Measurements from ENCODE around the gene KCNB1.

Gene KCNB1

GRCh38 chr20:49486064-49486463 lies 3.6 kb upstream of the KCNB1 start:
- H3K4me3 ChIP-seq = no peak overlapping the region
- TF ChIP-seq Cebpa-rat (IDR thresholded peaks at IDR 0.05) = no peak
- peaks cover 34 to 49% (median 39%) of the 10 kb centered on the region in 11 experiments for H3K27me3 ChIP-seq

GRCh38 chr20:49485563-49485962 lies 3.1 kb upstream of the KCNB1 start:
- no peak overlapping the region for H3K4me3 ChIP-seq
- no peak overlapping the region for H3K9ac ChIP-seq
- no peaks in the 10 kb centered on the region for H3K9me3 ChIP-seq (replicated peaks in 1 of 11)
- peaks cover 0 to 30% (median 6%) of the 10 kb centered on the region in 11 experiments; a peak in 11 of 22 replicates for H4K20me1 ChIP-seq
- no peak for TF ChIP-seq Cebpa-rat (IDR thresholded peaks at IDR 0.05)
- H3K27ac ChIP-seq = no peak overlapping the region
- H3K4me1 ChIP-seq = peaks cover 4 to 12% (median 7%) of the 10 kb centered on the region in 10 experiments; a peak in 13 of 20 replicates
- H3K4me2 ChIP-seq = no peak overlapping the region
- peaks cover 34 to 49% (median 39%) of the 10 kb centered on the region in 11 experiments for H3K27me3 ChIP-seq
- H3K36me3 ChIP-seq = no peaks in the 10 kb centered on the region

More at GRCh38 chr20:49486064-49486463, 3.6 kb upstream of the KCNB1 start:
- Histone ChIP-seq H3K4me1 (peaks cover 4 to 12% (median 7%) of the 10 kb centered on the region in 10 experiments; a peak in 13 of 20 replicates), H3K4me2 (no peak overlapping the region), H3K36me3 (no peaks in the 10 kb centered on the region), H3K27ac (no peak overlapping the region), H3K9ac (no peak overlapping the region), H3K9me3 (replicated peaks in 1 of 11) (no peaks in the 10 kb centered on the region), H4K20me1 (peaks cover 0 to 26% (median 6%) of the 10 kb centered on the region in 11 experiments; a peak in 11 of 22 replicates)

- no peaks in the 10 kb centered on the region for H3K9me3 ChIP-seq (replicated peaks in 1 of 11)
- H3K9ac ChIP-seq = peak overlapping the region in 8 of 11 experiments; percentile 27 to 66 (median 46); a peak in 10 of 22 replicates
- H3K27me3 ChIP-seq = peaks cover 34 to 49% (median 39%) of the 10 kb centered on the region in 11 experiments
- no peak overlapping the region for H3K27ac ChIP-seq
- peaks cover 0 to 37% (median 6%) of the 10 kb centered on the region in 11 experiments; a peak in 11 of 22 replicates for H4K20me1 ChIP-seq
- peak overlapping the region; percentile 93 to 99 (median 96) for H3K4me2 ChIP-seq
- H3K4me1 ChIP-seq = peaks cover 4 to 12% (median 7%) of the 10 kb centered on the region in 10 experiments; a peak in 13 of 20 replicates
- H3K4me3 ChIP-seq = peak overlapping the region; percentile 49 to 74 (median 60)
- no peak for TF ChIP-seq Cebpa-rat (IDR thresholded peaks at IDR 0.05)
- H3K36me3 ChIP-seq = no peaks in the 10 kb centered on the region
These were observed 2.0 kb upstream of the KCNB1 start for GRCh38 chr20:49484180-49485140.

- no peak overlapping the region for H3K27ac ChIP-seq
- H3K4me3 ChIP-seq = peak overlapping the region; percentile 49 to 74 (median 60)
- H3K9me3 ChIP-seq (replicated peaks in 1 of 11) = no peaks in the 10 kb centered on the region
- H3K27me3 ChIP-seq = peaks cover 34 to 49% (median 39%) of the 10 kb centered on the region in 11 experiments
- peaks cover 4 to 12% (median 7%) of the 10 kb centered on the region in 10 experiments; a peak in 13 of 20 replicates for H3K4me1 ChIP-seq
- no peaks in the 10 kb centered on the region for H3K36me3 ChIP-seq
- peak overlapping the region; percentile 93 to 99 (median 96) for H3K4me2 ChIP-seq
- peak overlapping the region in 5 of 11 experiments; percentile 33 to 66 (median 51); a peak in 3 of 22 replicates for H3K9ac ChIP-seq
- H4K20me1 ChIP-seq = peaks cover 0 to 37% (median 6%) of the 10 kb centered on the region in 11 experiments; a peak in 11 of 22 replicates
- TF ChIP-seq Cebpa-rat (IDR thresholded peaks at IDR 0.05) = no peak
These were observed 1.2 kb upstream of the KCNB1 start for GRCh38 chr20:49483696-49484123.

GRCh38 chr20:49483018-49483695 lies 689 bp upstream of the KCNB1 start:
- H3K4me1 ChIP-seq = peaks cover 4 to 12% (median 7%) of the 10 kb centered on the region in 10 experiments; a peak in 13 of 20 replicates
- peaks cover 0 to 37% (median 6%) of the 10 kb centered on the region in 11 experiments; a peak in 11 of 22 replicates for H4K20me1 ChIP-seq
- no peaks in the 10 kb centered on the region for H3K9me3 ChIP-seq (replicated peaks in 1 of 11)
- no peak for TF ChIP-seq Cebpa-rat (IDR thresholded peaks at IDR 0.05)
- no peaks in the 10 kb centered on the region for H3K36me3 ChIP-seq
- peaks cover 34 to 49% (median 39%) of the 10 kb centered on the region in 11 experiments for H3K27me3 ChIP-seq
- no peak overlapping the region for H3K9ac ChIP-seq
- peak overlapping the region; percentile 93 to 99 (median 96); a peak in 21 of 22 replicates for H3K4me2 ChIP-seq
- H3K4me3 ChIP-seq = peak overlapping the region in 9 of 10 experiments; percentile 51 to 74 (median 60); a peak in 14 of 20 replicates
- H3K27ac ChIP-seq = no peak overlapping the region

- H3K4me1 ChIP-seq = peaks cover 4 to 12% (median 7%) of the 10 kb centered on the region in 10 experiments; a peak in 13 of 20 replicates
- H3K27ac ChIP-seq = no peak overlapping the region
- H3K4me3 ChIP-seq = no peak overlapping the region
- no peaks in the 10 kb centered on the region for H3K36me3 ChIP-seq
- H4K20me1 ChIP-seq = peaks cover 0 to 39% (median 6%) of the 10 kb centered on the region in 11 experiments; a peak in 11 of 22 replicates
- H3K9ac ChIP-seq = no peak overlapping the region
- H3K4me2 ChIP-seq = peak overlapping the region in 6 of 11 experiments; percentile 13 to 55 (median 37); a peak in 6 of 22 replicates
- peaks cover 34 to 49% (median 39%) of the 10 kb centered on the region in 11 experiments for H3K27me3 ChIP-seq
- H3K9me3 ChIP-seq (replicated peaks in 1 of 11) = no peaks in the 10 kb centered on the region
- TF ChIP-seq Cebpa-rat (IDR thresholded peaks at IDR 0.05) = no peak
These were observed 295 bp downstream of the KCNB1 start for GRCh38 chr20:49482173-49482572.

GRCh38 chr20:49481116-49481515 lies 1.4 kb downstream of the KCNB1 start:
- Histone ChIP-seq H3K9ac (no peak overlapping the region), H3K4me2 (no peak overlapping the region), H3K27me3 (peaks cover 34 to 45% (median 38%) of the 10 kb centered on the region in 11 experiments), H3K9me3 (replicated peaks in 1 of 11) (no peaks in the 10 kb centered on the region), H3K36me3 (no peaks in the 10 kb centered on the region), H3K27ac (no peak overlapping the region), H3K4me3 (no peak overlapping the region), H4K20me1 (peaks cover 0 to 40% (median 6%) of the 10 kb centered on the region in 11 experiments; a peak in 11 of 22 replicates), H3K4me1 (peaks cover 4 to 12% (median 7%) of the 10 kb centered on the region in 10 experiments; a peak in 13 of 20 replicates)
- no peak for TF ChIP-seq Cebpa-rat (IDR thresholded peaks at IDR 0.05)

- TF ChIP-seq Cebpa-rat (IDR thresholded peaks at IDR 0.05) = no peak
- no peak overlapping the region for H3K4me2 ChIP-seq
These were observed 2.2 kb downstream of the KCNB1 start for GRCh38 chr20:49480236-49480635.

More at GRCh38 chr20:49480236-49480635, 2.2 kb downstream of the KCNB1 start:
- no peak overlapping the region for H3K9ac ChIP-seq
- H3K36me3 ChIP-seq = no peaks in the 10 kb centered on the region
- no peaks in the 10 kb centered on the region for H3K9me3 ChIP-seq (replicated peaks in 1 of 11)
- H4K20me1 ChIP-seq = peaks cover 0 to 40% (median 6%) of the 10 kb centered on the region in 11 experiments; a peak in 11 of 22 replicates
- H3K4me3 ChIP-seq = no peak overlapping the region
- H3K4me1 ChIP-seq = peaks cover 4 to 12% (median 7%) of the 10 kb centered on the region in 10 experiments; a peak in 13 of 20 replicates
- peaks cover 29 to 39% (median 34%) of the 10 kb centered on the region in 11 experiments for H3K27me3 ChIP-seq
- H3K27ac ChIP-seq = no peak overlapping the region
